Esophagus muscularis mucosa (tissue), 4 donors: ENCODE measurements around the gene SCGB2A2.

Experiments used
- EP300 ChIP-seq: sonication (generic); formaldehyde crosslinking; IDR thresholded peaks from one replicate; pipeline ENCODE4 v1.6.1; 2017; ENCODE audit warnings: antibody characterized with exemption
- POLR2A ChIP-seq: fragments of 450-650 bp; IDR thresholded peaks from one replicate; pipeline ENCODE4 v1.6.1; 2017; ENCODE audit warnings: antibody characterized with exemption, moderate library complexity, mild to moderate bottlenecking, low read depth
- POLR2AphosphoS5 ChIP-seq, 2 donors: sonication (generic); formaldehyde crosslinking; IDR thresholded peaks; one replicate each; pipeline ENCODE4 v1.6.1; 2017; ENCODE audit warnings: antibody characterized with exemption in 2 of 2
- TF ChIP-seq, protein P1 (sequence below), 3 experiments: fragments of 200-600 bp in 2 of 3; fragments of 450-650 bp in 1 of 3; sonication (generic) in 2 of 3; IDR thresholded peaks; one replicate each; pipeline ENCODE4 v1.5.1; 2017 to 2019; ENCODE audit warnings: antibody characterized with exemption in 3 of 3, mild to moderate bottlenecking in 2 of 3, moderate library complexity in 1 of 3

DNA sequence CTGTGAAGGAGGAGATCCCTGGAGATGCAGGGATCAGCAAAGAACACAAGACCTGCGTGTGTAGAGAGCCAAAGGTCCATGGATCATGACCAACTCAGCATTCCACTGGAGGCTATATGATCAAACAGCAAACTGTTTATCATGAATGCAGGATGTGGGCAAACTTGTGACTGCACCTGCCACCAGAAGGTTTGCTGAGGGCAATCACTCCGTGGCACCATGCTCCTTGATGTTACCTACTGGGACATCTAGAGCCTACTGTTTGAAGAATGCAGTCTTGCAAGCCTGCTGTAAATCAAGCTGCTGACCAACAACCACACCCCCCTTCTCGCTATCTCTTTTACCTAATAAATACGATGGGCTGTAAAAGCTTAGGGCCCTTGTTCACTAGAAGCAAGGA, 18.3 kb upstream of the SCGB2A2 start:
- TF ChIP-seq POLR2A: no peak
- TF ChIP-seq, protein P1, sequence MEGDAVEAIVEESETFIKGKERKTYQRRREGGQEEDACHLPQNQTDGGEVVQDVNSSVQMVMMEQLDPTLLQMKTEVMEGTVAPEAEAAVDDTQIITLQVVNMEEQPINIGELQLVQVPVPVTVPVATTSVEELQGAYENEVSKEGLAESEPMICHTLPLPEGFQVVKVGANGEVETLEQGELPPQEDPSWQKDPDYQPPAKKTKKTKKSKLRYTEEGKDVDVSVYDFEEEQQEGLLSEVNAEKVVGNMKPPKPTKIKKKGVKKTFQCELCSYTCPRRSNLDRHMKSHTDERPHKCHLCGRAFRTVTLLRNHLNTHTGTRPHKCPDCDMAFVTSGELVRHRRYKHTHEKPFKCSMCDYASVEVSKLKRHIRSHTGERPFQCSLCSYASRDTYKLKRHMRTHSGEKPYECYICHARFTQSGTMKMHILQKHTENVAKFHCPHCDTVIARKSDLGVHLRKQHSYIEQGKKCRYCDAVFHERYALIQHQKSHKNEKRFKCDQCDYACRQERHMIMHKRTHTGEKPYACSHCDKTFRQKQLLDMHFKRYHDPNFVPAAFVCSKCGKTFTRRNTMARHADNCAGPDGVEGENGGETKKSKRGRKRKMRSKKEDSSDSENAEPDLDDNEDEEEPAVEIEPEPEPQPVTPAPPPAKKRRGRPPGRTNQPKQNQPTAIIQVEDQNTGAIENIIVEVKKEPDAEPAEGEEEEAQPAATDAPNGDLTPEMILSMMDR (IDR thresholded peaks at IDR 0.05): no peak
- TF ChIP-seq POLR2AphosphoS5 (IDR thresholded peaks at IDR 0.05): no peak
- no peak for TF ChIP-seq EP300
